Measurements from ENCODE around the gene NPHP1. TPM values are rescaled to one million over a fixed set of nuclear protein-coding genes. Genes with fewer than 3 reads are reported as not detected.

Gene NPHP1
- total and polyA plus RNA-seq, 4 experiments from 2014 or later, result 0.23 to 1.3 (median 0.91) TPM

Small RNA genes lying within 50 kb of the gene (microRNA-seq; reads per million reads assigned to microRNA genes)
- gene MIR4436B1 (ENCODE audit: borderline microRNAs expressed, borderline number of aligned reads, borderline replicate concordance), result not detected

Other genes starting within 250 kb of the NPHP1 start
- not detected for gene MALL, start 89.2 kb downstream of the NPHP1 start, total RNA-seq
- not detected for gene MALL, start 89.2 kb downstream of the NPHP1 start, polyA plus RNA-seq
- 10 to 100 TPM; 29.2 to 34.6 TPM for gene MTLN, start 7.5 kb upstream of the NPHP1 start, total RNA-seq
- 100 to 1,000 TPM in 1 of 2 donors, 10 to 100 TPM in 1; 71.4 to 131 TPM for gene MTLN, start 7.5 kb upstream of the NPHP1 start, polyA plus RNA-seq

Data from CD4-positive, alpha-beta memory T cell (primary cell).